ENCODE measurements around the gene FKBP11.

GRCh38 chr12:48961801-48962200 lies 36.5 kb upstream of the FKBP11 start:
- TF ChIP-seq FOS (IDR thresholded peaks at IDR 0.05; ENCODE audit: borderline replicate concordance, insufficient read depth, low read length): no peak
- TF ChIP-seq, protein P1, sequence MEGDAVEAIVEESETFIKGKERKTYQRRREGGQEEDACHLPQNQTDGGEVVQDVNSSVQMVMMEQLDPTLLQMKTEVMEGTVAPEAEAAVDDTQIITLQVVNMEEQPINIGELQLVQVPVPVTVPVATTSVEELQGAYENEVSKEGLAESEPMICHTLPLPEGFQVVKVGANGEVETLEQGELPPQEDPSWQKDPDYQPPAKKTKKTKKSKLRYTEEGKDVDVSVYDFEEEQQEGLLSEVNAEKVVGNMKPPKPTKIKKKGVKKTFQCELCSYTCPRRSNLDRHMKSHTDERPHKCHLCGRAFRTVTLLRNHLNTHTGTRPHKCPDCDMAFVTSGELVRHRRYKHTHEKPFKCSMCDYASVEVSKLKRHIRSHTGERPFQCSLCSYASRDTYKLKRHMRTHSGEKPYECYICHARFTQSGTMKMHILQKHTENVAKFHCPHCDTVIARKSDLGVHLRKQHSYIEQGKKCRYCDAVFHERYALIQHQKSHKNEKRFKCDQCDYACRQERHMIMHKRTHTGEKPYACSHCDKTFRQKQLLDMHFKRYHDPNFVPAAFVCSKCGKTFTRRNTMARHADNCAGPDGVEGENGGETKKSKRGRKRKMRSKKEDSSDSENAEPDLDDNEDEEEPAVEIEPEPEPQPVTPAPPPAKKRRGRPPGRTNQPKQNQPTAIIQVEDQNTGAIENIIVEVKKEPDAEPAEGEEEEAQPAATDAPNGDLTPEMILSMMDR (IDR thresholded peaks at IDR 0.05; ENCODE audit: extremely low read depth in 1 of 2, insufficient read depth in 1 of 2, low read depth in 1 of 2, low read length in 2 of 2): no peak
- no peak for TF ChIP-seq EZH2 (IDR thresholded peaks at IDR 0.05; ENCODE audit: borderline replicate concordance, low read depth, low read length, severe bottlenecking)
